Measurements from ENCODE around the gene INAVA.

DNA sequence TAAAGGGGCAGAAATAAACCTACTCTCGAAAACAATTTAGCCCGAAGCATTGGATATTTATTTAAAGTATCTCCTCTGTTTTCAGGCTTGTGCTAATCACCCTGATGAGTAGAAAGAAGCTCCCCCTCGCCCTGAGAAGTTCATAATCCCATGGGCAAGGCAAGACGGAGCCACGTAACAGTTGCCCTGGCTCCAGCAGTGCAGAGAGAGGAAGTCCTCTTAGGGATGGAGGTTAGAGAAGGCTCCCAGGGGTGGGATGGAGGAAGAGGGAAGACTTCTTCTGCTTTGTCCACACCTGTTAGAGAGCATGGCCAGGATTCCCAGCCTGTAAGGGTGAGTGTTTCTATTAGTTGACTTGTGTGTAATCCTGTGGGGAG lies 25.3 kb upstream of the INAVA start:
- no peak for TF ChIP-seq POLR2A (IDR thresholded peaks at IDR 0.05; ENCODE audit: insufficient read depth in 1 of 2, low read depth in 2 of 2, low read length in 2 of 2)
- no peak for TF ChIP-seq TIGD3 (CRISPR knock-in tag; IDR thresholded peaks at IDR 0.05; ENCODE audit: borderline replicate concordance)
- no peak for TF ChIP-seq TCF12 (IDR thresholded peaks at IDR 0.05)
- no peak for TF ChIP-seq TCF12 (CRISPR knock-in tag; IDR thresholded peaks at IDR 0.05)
